ENCODE data around the gene PRICKLE1.

Gene PRICKLE1

GRCh38 chr12:42603246-42603990 is 13.9 kb upstream of the PRICKLE1 start:
- Histone ChIP-seq H3K4me3 (ENCODE audit: low read depth, low read length, poor library complexity, severe bottlenecking) (no peak overlapping the region), H3K9ac (ENCODE audit: low read length) (no peak overlapping the region), H3K79me2 (ENCODE audit: insufficient read depth, low read length) (no peaks in the 10 kb centered on the region), H3F3A (ENCODE audit: insufficient read depth, low read length) (no peaks in the 10 kb centered on the region), H3K4me1 (ENCODE audit: insufficient read depth, low read length, severe bottlenecking) (no peaks in the 10 kb centered on the region), H3K9me3 (ENCODE audit: low read length) (no peaks in the 10 kb centered on the region), H3K4me2 (ENCODE audit: low read length) (no peak overlapping the region), H4K20me1 (ENCODE audit: insufficient read depth, low read length) (no peaks in the 10 kb centered on the region), H3K9me2 (ENCODE audit: low read depth, low read length) (no peaks in the 10 kb centered on the region), H3K36me3 (ENCODE audit: insufficient read depth, low read length) (no peaks in the 10 kb centered on the region), H3K27ac (ENCODE audit: low read depth, low read length, poor library complexity, severe bottlenecking) (no peak overlapping the region), H2AFZ (ENCODE audit: low read length) (no peak overlapping the region), H3K27me3 (ENCODE audit: insufficient read depth, low read length) (peaks cover 3% of the 10 kb centered on the region; the same call in 1 of the 2 replicates)
- TF ChIP-seq EZH2 (IDR thresholded peaks at IDR 0.05; ENCODE audit: borderline replicate concordance, low read length) (no peak), CTCF (IDR thresholded peaks at IDR 0.05; ENCODE audit: low read length) (no peak)

GRCh38 chr12:42593874-42594273 is 4.3 kb upstream of the PRICKLE1 start:
- no peaks in the 10 kb centered on the region for H3K79me2 ChIP-seq (ENCODE audit: insufficient read depth, low read length)
- peaks cover 11% of the 10 kb centered on the region for H3K4me1 ChIP-seq (ENCODE audit: insufficient read depth, low read length, severe bottlenecking)
- no peak overlapping the region for H2AFZ ChIP-seq (ENCODE audit: low read length)
- H3K4me2 ChIP-seq (ENCODE audit: low read length) = no peak overlapping the region
- TF ChIP-seq CTCF (IDR thresholded peaks at IDR 0.05; ENCODE audit: low read length) = no peak
- TF ChIP-seq EZH2 (IDR thresholded peaks at IDR 0.05; ENCODE audit: borderline replicate concordance, low read length) = no peak
- H3K9ac ChIP-seq (ENCODE audit: low read length) = no peak overlapping the region
- H4K20me1 ChIP-seq (ENCODE audit: insufficient read depth, low read length) = no peaks in the 10 kb centered on the region
- H3K9me2 ChIP-seq (ENCODE audit: low read depth, low read length) = no peaks in the 10 kb centered on the region
- H3F3A ChIP-seq (ENCODE audit: insufficient read depth, low read length) = no peaks in the 10 kb centered on the region
- H3K27ac ChIP-seq (ENCODE audit: low read depth, low read length, poor library complexity, severe bottlenecking) = no peak overlapping the region
- peaks cover 3% of the 10 kb centered on the region; the same call in 1 of the 2 replicates for H3K27me3 ChIP-seq (ENCODE audit: insufficient read depth, low read length)
- no peaks in the 10 kb centered on the region for H3K36me3 ChIP-seq (ENCODE audit: insufficient read depth, low read length)
- H3K4me3 ChIP-seq (ENCODE audit: low read depth, low read length, poor library complexity, severe bottlenecking) = no peak overlapping the region
- H3K9me3 ChIP-seq (ENCODE audit: low read length) = no peaks in the 10 kb centered on the region

GRCh38 chr12:42590330-42590934 is 886 bp upstream of the PRICKLE1 start:
- peaks cover 11% of the 10 kb centered on the region for H3K4me1 ChIP-seq (ENCODE audit: insufficient read depth, low read length, severe bottlenecking)
- H3K27ac ChIP-seq (ENCODE audit: low read depth, low read length, poor library complexity, severe bottlenecking) = no peak overlapping the region
- H3K27me3 ChIP-seq (ENCODE audit: insufficient read depth, low read length) = peaks cover 3% of the 10 kb centered on the region; the same call in 1 of the 2 replicates
- no peaks in the 10 kb centered on the region for H3K79me2 ChIP-seq (ENCODE audit: insufficient read depth, low read length)
- H3F3A ChIP-seq (ENCODE audit: insufficient read depth, low read length) = no peaks in the 10 kb centered on the region
- H3K36me3 ChIP-seq (ENCODE audit: insufficient read depth, low read length) = no peaks in the 10 kb centered on the region
- no peaks in the 10 kb centered on the region for H3K9me3 ChIP-seq (ENCODE audit: low read length)
- no peak for TF ChIP-seq EZH2 (IDR thresholded peaks at IDR 0.05; ENCODE audit: borderline replicate concordance, low read length)
- TF ChIP-seq CTCF (IDR thresholded peaks at IDR 0.05; ENCODE audit: low read length) = no peak
- H2AFZ ChIP-seq (ENCODE audit: low read length) = no peak overlapping the region
- peak overlapping the region; percentile 57 for H3K4me3 ChIP-seq (ENCODE audit: low read depth, low read length, poor library complexity, severe bottlenecking)
- no peak overlapping the region for H3K9ac ChIP-seq (ENCODE audit: low read length)
- H3K4me2 ChIP-seq (ENCODE audit: low read length) = peak overlapping the region; percentile 73
- H4K20me1 ChIP-seq (ENCODE audit: insufficient read depth, low read length) = no peaks in the 10 kb centered on the region
- no peaks in the 10 kb centered on the region for H3K9me2 ChIP-seq (ENCODE audit: low read depth, low read length)

Measured in OCI-LY1 (cell line).